Epidermal melanocyte (primary cell): ENCODE results near the gene SPANXN4.

Experiments
- DNase-seq: peaks from one replicate; pipeline ENCODE4 v3.0.0; 2011; ENCODE audit warnings: low spot score; ENCODE audit not compliant: insufficient read length

SPANXN4 gene, protein sequence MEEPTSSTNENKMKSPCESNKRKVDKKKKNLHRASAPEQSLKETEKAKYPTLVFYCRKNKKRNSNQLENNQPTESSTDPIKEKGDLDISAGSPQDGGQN

DNA sequence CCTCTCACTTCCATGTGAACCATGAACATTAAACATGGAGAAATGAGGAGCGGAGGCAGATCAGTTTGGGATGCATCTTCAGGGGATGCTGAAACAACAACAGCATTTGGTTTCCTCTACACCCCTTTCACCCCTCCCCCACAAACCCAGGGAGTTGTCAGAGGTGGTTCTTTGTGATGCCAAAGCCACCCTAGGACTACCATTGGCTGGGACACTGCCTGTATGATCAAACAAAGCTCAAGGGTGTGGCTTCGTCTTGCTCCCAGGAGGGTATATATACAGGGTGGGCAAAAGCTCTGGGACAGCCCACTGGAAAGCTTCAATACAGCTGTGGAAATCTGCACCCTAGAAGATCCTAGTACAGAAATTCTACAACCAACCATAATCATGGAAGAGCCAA, at the start of gene SPANXN4:
Gene SPANXN4, plus strand, starts transcription at position 301 of the 400 bp plus-strand sequence. Its CDS starts 87 bp downstream, at position 388.
- DNase-seq = no peak

DNA sequence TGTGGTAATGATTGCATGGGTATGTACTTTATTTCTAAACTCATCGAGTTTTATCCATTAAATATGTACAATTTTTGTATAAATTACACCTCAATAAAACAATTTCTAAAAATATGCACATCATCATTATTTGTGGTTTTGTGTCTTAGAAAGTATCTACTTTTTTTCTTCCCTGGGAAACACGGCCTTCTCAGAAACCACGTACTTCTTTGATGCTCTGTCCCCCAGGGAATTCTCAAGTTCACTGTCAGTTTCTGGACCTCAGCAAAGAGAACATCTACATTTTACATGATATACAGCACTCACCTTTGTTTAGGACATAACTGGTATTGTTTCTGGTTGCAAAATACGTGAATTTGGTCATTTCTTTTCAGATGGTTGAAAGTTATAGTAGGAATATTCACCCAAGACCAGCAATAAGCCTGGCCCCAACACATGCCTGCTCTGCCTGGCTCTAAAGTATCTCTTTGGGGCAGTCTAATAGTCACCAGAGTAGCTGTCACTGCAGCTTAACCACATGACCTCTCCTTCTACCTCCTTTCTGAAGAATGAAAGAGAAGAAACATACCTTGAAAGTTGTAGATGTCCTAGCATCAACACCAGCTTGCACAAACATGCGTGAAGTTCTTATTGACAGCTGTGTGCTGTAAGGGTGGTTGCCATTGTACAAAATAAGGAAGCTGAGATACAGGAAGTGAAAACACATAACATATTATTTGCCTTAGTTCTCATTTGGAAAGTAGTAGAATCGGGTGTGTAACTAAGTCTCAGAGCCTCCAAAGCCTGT, 48.4 kb upstream of the SPANXN4 start:
- DNase-seq = no peak

DNA sequence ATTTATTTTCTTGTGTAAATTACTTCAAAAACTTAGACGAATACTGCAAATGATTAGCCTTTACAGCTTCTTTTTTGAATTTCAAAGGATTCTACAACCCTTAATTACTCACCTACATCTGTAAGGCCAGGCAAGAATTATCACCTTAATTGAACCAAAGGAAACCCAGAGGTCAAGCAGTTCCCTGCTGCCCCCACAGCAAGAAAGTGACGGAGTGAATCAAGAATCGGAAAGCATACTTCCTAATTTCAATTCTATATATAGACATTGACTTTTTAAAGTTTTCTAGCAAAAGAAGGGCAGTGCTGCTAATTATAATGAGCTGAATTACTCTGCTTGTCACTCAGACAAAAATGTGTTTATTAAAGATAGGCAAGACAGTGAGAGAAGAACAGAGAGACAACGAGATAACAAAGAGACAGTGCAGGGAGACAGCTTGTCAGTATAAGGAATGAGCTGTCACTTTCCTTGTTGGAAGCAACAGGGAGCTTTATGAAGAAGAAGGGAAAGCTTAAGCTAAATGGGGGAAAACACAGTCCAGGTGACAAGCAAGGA, 47.5 kb upstream of the SPANXN4 start:
- no peak for DNase-seq

DNA sequence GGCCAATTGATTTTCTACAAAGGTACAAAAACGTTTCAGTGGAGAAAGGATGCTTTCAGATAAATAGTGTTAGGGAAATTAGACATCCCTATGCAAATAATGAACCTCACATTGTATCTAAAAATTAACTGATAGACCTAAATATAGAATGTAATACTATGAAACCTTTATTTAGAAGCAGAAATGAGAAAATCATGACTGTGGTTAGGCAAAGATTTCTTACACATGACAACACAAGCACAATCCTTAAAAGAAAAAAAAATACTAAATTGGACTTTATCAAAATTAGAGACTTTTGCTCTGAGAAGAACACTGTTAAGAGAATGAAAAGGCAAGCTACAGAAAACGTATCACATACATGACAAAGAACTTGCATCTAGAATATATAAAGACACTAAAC, 43.0 kb upstream of the SPANXN4 start:
- no peak for DNase-seq

DNA sequence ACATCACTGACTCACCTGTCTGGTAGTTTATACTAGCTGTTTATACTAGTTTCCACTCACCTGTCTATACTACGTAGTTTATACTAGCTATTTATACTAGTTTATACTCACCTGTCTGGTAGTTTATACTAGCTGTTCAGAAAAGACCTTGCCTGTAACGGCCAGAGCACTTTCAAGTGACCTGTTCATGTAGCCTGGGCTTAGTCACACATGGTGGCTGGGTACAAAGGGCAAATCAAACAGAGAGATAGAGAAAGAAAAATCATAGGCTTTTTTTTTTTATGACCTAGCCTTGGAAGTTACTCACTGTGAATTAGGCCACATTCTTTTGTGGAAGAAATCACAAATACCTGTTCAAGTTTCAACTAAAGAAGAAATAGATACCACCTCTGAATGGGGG, 30.7 kb upstream of the SPANXN4 start:
- no peak for DNase-seq

DNA sequence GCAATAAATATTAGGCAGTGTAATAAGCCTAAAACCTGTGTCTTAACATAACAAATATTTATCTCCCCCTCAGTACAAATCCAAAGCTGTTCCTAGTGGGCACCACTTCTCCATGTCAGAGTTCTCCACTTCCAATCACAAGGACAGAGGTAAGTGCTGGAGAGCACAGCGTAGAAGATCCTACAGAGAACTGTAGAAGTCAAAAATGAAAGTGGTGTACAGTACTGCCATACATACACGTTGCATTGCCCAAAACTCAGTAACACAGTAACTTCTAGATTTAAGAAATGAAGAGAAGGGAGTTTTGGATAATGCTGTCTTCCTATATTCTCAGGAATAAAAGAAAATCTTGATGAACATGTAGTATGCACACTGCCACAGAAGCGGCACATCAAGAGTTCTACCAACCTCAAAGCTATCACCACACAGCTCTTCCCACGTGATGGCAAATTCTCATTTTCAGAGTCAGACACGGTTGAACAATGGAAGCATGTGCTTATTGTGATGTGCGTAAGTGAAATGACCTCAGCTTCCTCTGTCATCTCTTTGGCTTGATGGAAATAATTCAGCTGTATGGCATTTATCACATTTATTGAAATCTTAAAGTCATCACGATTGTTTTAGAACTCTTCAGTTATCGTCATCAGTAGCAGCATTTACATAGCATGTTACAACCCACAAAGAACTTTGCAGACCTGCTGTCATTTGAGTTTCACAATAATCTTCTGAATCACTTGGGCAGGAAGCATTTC, 27.1 kb upstream of the SPANXN4 start:
- no peak for DNase-seq

DNA sequence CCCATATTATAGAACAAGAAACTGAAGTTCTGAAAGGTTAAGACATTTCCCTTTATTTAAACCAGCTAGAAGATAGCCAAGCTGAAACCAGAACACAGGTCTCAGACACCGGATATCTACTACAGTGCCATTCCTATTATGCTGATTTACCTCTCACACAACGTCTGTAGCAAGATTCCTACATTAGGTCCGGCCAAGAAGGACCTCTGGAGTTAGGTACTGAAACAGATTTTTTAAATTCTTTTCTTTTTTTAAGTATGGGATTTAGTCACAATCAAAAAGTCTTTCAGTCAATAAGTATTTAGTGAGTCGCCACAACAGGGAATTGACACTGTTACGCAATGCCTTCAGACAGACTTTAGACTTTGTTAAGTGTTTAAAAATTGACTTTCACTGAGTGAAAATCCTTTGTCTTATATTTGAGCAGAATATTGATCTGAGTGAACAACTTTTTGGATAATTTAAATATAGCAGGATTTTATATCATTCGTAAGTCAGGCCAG, 26.5 kb upstream of the SPANXN4 start:
- DNase-seq = no peak

DNA sequence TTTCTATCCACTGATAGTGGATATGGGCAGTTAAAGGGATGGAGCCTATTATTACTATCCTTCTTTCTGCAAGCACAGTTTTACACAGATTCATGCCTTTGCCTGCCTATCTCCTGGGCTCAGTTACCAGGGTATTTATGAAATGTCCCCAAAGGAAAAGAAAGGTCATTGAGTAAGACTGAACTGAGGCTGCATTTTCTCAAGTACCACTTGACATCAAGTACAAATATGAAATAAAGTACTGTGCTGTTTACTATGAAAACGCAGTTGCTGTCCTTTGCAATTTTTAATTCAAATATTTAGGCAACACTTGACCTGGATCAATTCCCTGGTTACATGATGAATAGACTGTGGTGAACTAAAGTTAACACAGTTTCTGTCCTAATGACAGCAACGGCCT, 23.5 kb upstream of the SPANXN4 start:
- no peak for DNase-seq

DNA sequence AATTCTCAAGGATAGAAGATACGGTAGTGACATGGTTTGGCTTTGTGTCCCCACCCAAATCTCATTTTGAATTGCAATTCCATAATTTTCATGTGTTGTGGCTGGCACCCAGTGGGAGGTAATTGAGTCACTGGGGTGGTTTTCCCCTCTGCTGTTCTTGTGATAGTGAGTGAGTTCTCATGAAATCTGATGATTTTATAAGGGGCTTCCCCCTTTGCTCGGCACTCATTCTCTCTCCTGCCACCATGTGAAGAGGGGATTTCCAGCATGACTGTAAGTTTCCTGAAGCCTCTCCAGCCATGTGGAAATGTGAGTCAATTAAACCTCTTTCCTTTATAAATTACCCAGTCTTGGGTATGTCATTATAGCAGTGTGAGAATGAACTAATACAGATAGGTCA, 8.5 kb upstream of the SPANXN4 start:
- no peak for DNase-seq

DNA sequence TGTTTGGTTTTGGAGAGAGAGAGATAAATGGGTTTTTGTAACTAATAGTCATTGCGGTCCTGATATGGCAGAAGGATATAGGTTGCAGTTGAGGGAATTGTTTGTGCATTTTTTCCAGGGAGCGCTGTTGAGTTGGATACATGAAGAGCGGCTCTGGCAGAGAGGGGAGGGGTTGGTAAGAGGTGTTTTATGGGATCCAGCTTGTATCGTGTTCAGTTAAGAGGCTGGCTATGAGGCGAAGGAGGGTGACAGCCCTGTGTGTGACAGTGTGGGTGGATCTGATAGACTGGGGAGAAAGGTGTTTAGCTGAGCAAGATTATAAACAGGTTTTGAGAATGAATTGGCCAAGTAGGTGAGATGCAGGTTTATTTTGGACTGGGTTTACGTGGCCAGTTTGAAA, 1.5 kb downstream of the SPANXN4 start:
- no peak for DNase-seq

DNA sequence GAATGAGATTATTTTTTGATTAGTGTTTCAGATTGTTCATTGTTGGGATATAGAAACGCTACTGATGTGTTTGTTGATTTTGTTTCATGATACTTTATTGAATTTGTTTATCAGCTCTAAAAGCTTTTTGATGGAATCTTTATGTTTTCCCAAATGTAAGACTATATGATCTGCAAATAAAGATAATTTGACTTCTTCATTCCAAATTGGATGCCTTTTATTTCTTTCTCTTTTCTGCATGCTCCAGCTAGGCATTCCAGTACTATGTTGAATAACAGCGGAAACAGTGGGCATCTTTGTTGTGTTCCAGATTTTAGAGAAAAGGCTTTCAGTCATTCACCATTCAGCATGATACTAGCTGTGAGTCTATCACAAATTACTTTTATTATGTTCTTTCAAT, 21.8 kb downstream of the SPANXN4 start:
- no peak for DNase-seq

DNA sequence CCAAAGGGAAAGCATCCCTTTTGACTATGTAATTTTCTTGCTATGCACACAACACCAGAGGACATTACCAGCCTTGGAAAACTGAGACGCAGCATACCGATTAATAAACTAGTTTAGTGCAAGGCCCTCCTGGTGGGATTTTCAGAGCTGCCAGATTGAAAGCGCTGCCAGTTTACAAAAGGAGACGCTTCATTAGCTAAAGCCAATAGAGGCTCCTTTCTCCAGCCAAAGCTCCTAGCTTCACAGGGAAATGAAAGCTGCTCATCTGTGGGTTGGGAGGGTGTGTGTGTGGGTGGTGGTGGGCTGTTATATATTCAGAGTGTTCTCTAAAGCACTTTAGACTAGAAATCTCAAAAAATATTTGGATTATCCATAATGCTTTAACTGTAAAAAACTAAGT, 32.4 kb downstream of the SPANXN4 start:
- no peak for DNase-seq

DNA sequence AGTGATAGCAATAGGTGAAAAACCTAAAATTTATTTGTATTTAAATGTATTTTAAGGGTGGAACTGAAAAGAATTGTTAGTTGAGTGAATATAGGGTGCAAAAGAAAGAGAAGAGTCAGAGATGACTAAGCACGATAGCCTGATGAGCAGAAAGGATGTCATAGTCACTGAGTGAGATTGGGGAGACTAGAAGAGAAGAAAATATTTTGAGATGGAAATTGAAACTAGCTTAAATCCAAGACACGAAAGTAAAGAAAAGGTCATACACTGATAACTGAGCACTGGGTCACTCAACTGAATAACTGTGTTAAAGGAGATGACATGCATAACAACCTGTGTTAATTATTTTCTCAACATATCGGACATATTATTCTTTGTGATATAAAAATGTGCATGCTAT, 55.5 kb downstream of the SPANXN4 start:
- DNase-seq = no peak

DNA sequence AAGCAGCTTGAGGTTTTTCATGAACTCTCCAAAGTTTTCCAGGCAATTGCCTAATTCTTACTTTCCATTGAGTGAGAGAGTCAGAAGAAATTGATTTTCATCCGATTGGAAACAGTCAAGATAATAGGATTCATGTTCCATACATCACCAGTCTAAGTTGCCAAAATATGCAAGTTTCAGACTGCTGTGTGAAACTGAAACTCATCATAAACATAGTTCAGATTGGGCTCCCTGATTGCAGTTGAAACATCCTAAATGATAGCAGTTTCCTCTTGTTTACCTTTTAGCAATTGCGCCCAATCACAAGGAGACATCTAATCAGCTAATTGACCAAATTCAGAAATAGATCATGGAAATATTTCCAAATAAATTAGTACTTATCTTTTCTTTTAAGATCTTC, 56.8 kb downstream of the SPANXN4 start:
- no peak for DNase-seq
